ENCODE data around the gene ADAMTS2.

GRCh38 chr5:179211631-179212030 lies 133.6 kb downstream of the ADAMTS2 start:
- TF ChIP-seq POLR2A (IDR thresholded peaks at IDR 0.05; ENCODE audit: low read depth, low read length) (no peak), CTCF (IDR thresholded peaks at IDR 0.05; ENCODE audit: extremely low read depth in 1 of 2, insufficient read depth in 1 of 2, low read depth in 1 of 2, low read length in 2 of 2) (no peak), EZH2 (IDR thresholded peaks at IDR 0.05; ENCODE audit: borderline replicate concordance, low read depth, low read length, severe bottlenecking) (no peak), POLR2AphosphoS5 (IDR thresholded peaks at IDR 0.05; ENCODE audit: insufficient read depth, low read depth, low read length) (no peak), JUN (IDR thresholded peaks at IDR 0.05; ENCODE audit: borderline replicate concordance, insufficient read depth, insufficient read length, low read depth) (no peak), MYC (IDR thresholded peaks at IDR 0.05; ENCODE audit: low read depth, low read length) (no peak)
